GM12878 (cell line): ENCODE measurements around the gene NRG3. TPM values are rescaled to one million over a fixed set of nuclear protein-coding genes. Genes with fewer than 3 reads are reported as not detected.

Experiments used
- ATAC-seq: fragments of 200-7000 bp; cut with Tn5 transposase; 3 replicates; pipeline ENCODE4 v1.9.1; 2020; ENCODE audit warnings: mild to moderate bottlenecking, moderate library complexity
- BruUV-seq: library from RNA; stranded (reverse); fragments of 400-500 nt; replicated peaks from 2 replicates; lab custom pipeline; 2021; lab: Mats Ljungman, UMichigan
- CTCF ChIA-PET: fragments of 300-600 bp; sonication (Branson Sonifier 250); formaldehyde crosslinking; extraction: SDS; loops from one replicate; lab custom pipeline; 2021; ENCODE audit warnings: inconsistent platforms; lab: Yijun Ruan, JAX
- POLR2A ChIA-PET: fragments of 350-600 bp; formaldehyde crosslinking; extraction: SDS; loops from one replicate; lab custom pipeline; 2021; ENCODE audit warnings: inconsistent platforms; lab: Charles Lee
- RAD21 ChIA-PET: fragments of 300-600 bp; sonication (Branson Sonifier 250); formaldehyde crosslinking; loops from one replicate; lab custom pipeline; 2023; ENCODE audit warnings: antibody characterized with exemption; ENCODE audit not compliant: unreplicated experiment; lab: Charles Lee
- SMC1A ChIA-PET: fragments of 300-600 bp; sonication (Branson Sonifier 250); formaldehyde crosslinking; loops from one replicate; lab custom pipeline; 2023; ENCODE audit not compliant: unreplicated experiment, uncharacterized antibody; lab: Charles Lee
- DNase-seq: peaks from one replicate; pipeline ENCODE4 v3.0.0-alpha.2; 2011; ENCODE audit warnings: low read depth, low spot score
- FAIRE-seq: peaks from 3 replicates; lab custom pipeline; 2011; peaks lifted over from hg19 to GRCh38; lab: Jason Lieb, UNC
- H2AFZ ChIP-seq: 2 replicates; pipeline ENCODE4 v1.6.0; 2011; ENCODE audit warnings: low read depth, low read length, control low read depth; ENCODE audit not compliant: control insufficient read depth
- H3K27ac ChIP-seq: 2 replicates; pipeline ENCODE4 v1.5.1; 2011; ENCODE audit warnings: control low read depth; ENCODE audit not compliant: control insufficient read depth, insufficient read depth
- H3K27me3 ChIP-seq, 2 experiments: replicated peaks in 1 of 2; 2 replicates each; pipeline versions ENCODE4 v1.6.0 to v1.6.1; 2011; ENCODE audit warnings: low read length in 1 of 2; ENCODE audit not compliant: control insufficient read depth in 2 of 2, insufficient read depth in 2 of 2
- H3K36me3 ChIP-seq, 2 experiments: 2 replicates each; pipeline ENCODE4 v1.5.1; 2011; ENCODE audit warnings: low read length in 1 of 2; ENCODE audit not compliant: control insufficient read depth in 2 of 2, insufficient read depth in 2 of 2
- H3K4me1 ChIP-seq: 2 replicates; pipeline ENCODE4 v1.6.1; 2011; ENCODE audit warnings: mild to moderate bottlenecking, low read length, moderate library complexity, mixed read lengths; ENCODE audit not compliant: control insufficient read depth, insufficient read depth
- H3K4me2 ChIP-seq: 2 replicates; pipeline ENCODE4 v1.6.0; 2011; ENCODE audit warnings: control low read depth; ENCODE audit not compliant: control insufficient read depth, insufficient read depth
- H3K4me3 ChIP-seq: fragments of 200-600 bp; sonication (generic); 2 replicates; pipeline ENCODE4 v1.5.1; 2016
- H3K79me2 ChIP-seq: 2 replicates; pipeline ENCODE4 v1.6.0; 2011; ENCODE audit warnings: low read length; ENCODE audit not compliant: control insufficient read depth, insufficient read depth
- H3K9ac ChIP-seq: 2 replicates; pipeline ENCODE4 v1.8.0; 2011; ENCODE audit warnings: low read length, control low read depth, mixed read lengths; ENCODE audit not compliant: control insufficient read depth, insufficient read depth
- H3K9me3 ChIP-seq: replicated peaks from 3 replicates; pipeline ENCODE4 v1.5.1; 2011; ENCODE audit warnings: mild to moderate bottlenecking, low read length; ENCODE audit not compliant: control insufficient read depth, insufficient read depth
- H4K20me1 ChIP-seq: 2 replicates; pipeline ENCODE4 v1.6.0; 2011; ENCODE audit not compliant: control insufficient read depth, insufficient read depth
- ASH2L ChIP-seq: fragments of 300-600, 200-600 bp; sonication (generic); IDR thresholded peaks from 2 replicates; pipeline ENCODE4 v1.6.1; 2017; ENCODE audit warnings: low read depth, mild to moderate bottlenecking, borderline replicate concordance
- BMI1 ChIP-seq: fragments of 450-650 bp; IDR thresholded peaks from 2 replicates; pipeline ENCODE4 v1.6.1; 2016; ENCODE audit warnings: mild to moderate bottlenecking, moderate library complexity, borderline replicate concordance
- CBFB ChIP-seq: IDR thresholded peaks from 2 replicates; pipeline ENCODE4 v1.6.1; 2016; ENCODE audit warnings: antibody characterized with exemption, low read depth
- CHD4 ChIP-seq: fragments of 200-600 bp; sonication (generic); IDR thresholded peaks from 2 replicates; pipeline ENCODE4 v1.6.1; 2016; ENCODE audit warnings: mild to moderate bottlenecking
- CUX1 ChIP-seq: IDR thresholded peaks from 2 replicates; pipeline ENCODE4 v1.6.1; 2012; ENCODE audit warnings: improper control_type of control experiment, low read depth, low read length; ENCODE audit not compliant: insufficient replicate concordance
- HDAC6 ChIP-seq: fragments of 200-600 bp; sonication (generic); IDR thresholded peaks from one replicate; pipeline ENCODE4 v1.8.0; 2017; ENCODE audit warnings: antibody characterized with exemption; ENCODE audit not compliant: unreplicated experiment
- LARP7 ChIP-seq: fragments of 450-650 bp; IDR thresholded peaks from 2 replicates; pipeline ENCODE4 v1.6.1; 2017; ENCODE audit warnings: mild to moderate bottlenecking
- NFIC ChIP-seq: IDR thresholded peaks from 2 replicates; pipeline ENCODE4 v1.6.1; 2012; ENCODE audit warnings: low read depth, mild to moderate bottlenecking, inconsistent platforms, low read length, moderate library complexity
- POLR2AphosphoS5 ChIP-seq: IDR thresholded peaks from 2 replicates; pipeline ENCODE4 v1.6.1; 2011; ENCODE audit warnings: mild to moderate bottlenecking, low read length, inconsistent platforms
- RB1 ChIP-seq: fragments of 450-650 bp; formaldehyde crosslinking; IDR thresholded peaks from 2 replicates; pipeline ENCODE4 v1.6.1; 2017; ENCODE audit warnings: mild to moderate bottlenecking, borderline replicate concordance
- TAF1 ChIP-seq: IDR thresholded peaks from 2 replicates; pipeline ENCODE4 v1.6.1; 2011; ENCODE audit warnings: mild to moderate bottlenecking, low read depth, low read length, borderline replicate concordance
- ZZZ3 ChIP-seq: IDR thresholded peaks from 2 replicates; pipeline ENCODE4 v1.6.1; 2011; ENCODE audit warnings: low read depth; ENCODE audit not compliant: control insufficient read depth, insufficient read length
- WGBS: methylation state at CpG from one replicate; pipeline ENCODE4 v1.1.6; 2016; ENCODE audit warnings: low lambda C conversion rate; ENCODE audit not compliant: insufficient replicate concordance, insufficient coverage; ENCODE audit errors: missing lambda C conversion rate; 5-methylcytosine and 5-hydroxymethylcytosine counted together
- in situ Hi-C: fragments of 300-500 bp; cut with MboI; formaldehyde crosslinking; loops from 9 replicates; pipeline ENCODE4 v1.14.3; 2018; ENCODE audit warnings: mixed read lengths
- intact Hi-C: fragments of 100-400 bp; cut with micrococcal nuclease; formaldehyde crosslinking; loops from one replicate; pipeline ENCODE4 v1.14.2; 2022; ENCODE audit not compliant: unreplicated experiment
- polyA plus RNA-seq, 11 experiments: library from polyadenylated mRNA; depleted of rRNA in 4 of 11; unstranded in 6 of 11; stranded (reverse) in 5 of 11; fragments of >200 nt; fragmentation: Nextera tagmentation in 4 of 11; fragmentation: Illumina TruSeq in 1 of 11; extraction: Ambion mirVana in 4 of 11; extraction: Trizol in 1 of 11; gene quantifications; 1 replicate in 1 of 11; 2 replicates in 10 of 11; pipeline versions ENCODE4 v1.2.1 to v1.2.3, GENCODE V29; 2011 to 2016; ENCODE audit warnings: inconsistent platforms in 2 of 11, missing spikeins in 2 of 11, low read depth in 1 of 11
- total RNA-seq, 4 experiments: library from RNA; depleted of rRNA in 3 of 4; stranded (reverse); fragments of >200 nt in 3 of 4; fragmentation: Illumina TruSeq in 1 of 4; extraction: Trizol in 1 of 4; gene quantifications; 2 replicates each; pipeline versions ENCODE4 v1.2.1 to v1.2.3, GENCODE V29; 2013 to 2021

NRG3 gene
- total and polyA plus RNA-seq, 10 of the 15 experiments (the other 5 are each of a cell fraction or from before 2014, with no cell fraction given), result 0.03 to 0.41 (median 0.17) TPM; not detected in 3

- BruUV-seq, result no TSS peak
- intact Hi-C loops, result no loop called here
- ATAC-seq, result no peak
- Histone ChIP-seq H3K4me2 (no peak overlapping the region), H3K36me3 (no peaks in the 10 kb centered on the region), H4K20me1 (no peaks in the 10 kb centered on the region), H3K27me3 (no peaks in the 10 kb centered on the region), H3K9me3 (no peaks in the 10 kb centered on the region), H2AFZ (no peak overlapping the region), H3K27ac (no peak overlapping the region), H3K4me3 (no peak overlapping the region), H3K9ac (no peak overlapping the region), H3K79me2 (no peaks in the 10 kb centered on the region), H3K4me1 (no peaks in the 10 kb centered on the region)
- TF ChIP-seq CBFB (no peak), CHD4 (no peak), RB1 (no peak), ZZZ3 (no peak), BMI1 (no peak), NFIC (no peak), TAF1 (no peak), ASH2L (no peak)
- RAD21 ChIA-PET, result no interaction called here
- POLR2A ChIA-PET, result no interaction called here
- in situ Hi-C loops, result no loop called here
- CTCF ChIA-PET, result no interaction called here
- WGBS, result 43% methylated on average over 2 of the region's 2 CpGs
- DNase-seq, result no peak
- FAIRE-seq, result no peak
- SMC1A ChIA-PET, result no interaction called here
Measured at GRCh38 chr10:81944609-81945008, 69.6 kb downstream of the NRG3 start.

- intact Hi-C loops (no loop called here), in situ Hi-C loops (no loop called here)
- Histone ChIP-seq H4K20me1 (no peaks in the 10 kb centered on the region), H3K4me1 (no peaks in the 10 kb centered on the region), H3K36me3 (no peaks in the 10 kb centered on the region), H3K4me3 (no peak overlapping the region), H3K9me3 (no peaks in the 10 kb centered on the region), H3K4me2 (no peak overlapping the region), H3K27ac (no peak overlapping the region), H2AFZ (no peak overlapping the region), H3K79me2 (no peaks in the 10 kb centered on the region), H3K27me3 (no peaks in the 10 kb centered on the region), H3K9ac (no peak overlapping the region)
- FAIRE-seq, result no peak
- SMC1A ChIA-PET, result interaction anchor here (0.6 kb wide), 1 partner anchor 643 kb away, joined by 3 read pairs; no protein-coding TSS in a partner anchor
- TF ChIP-seq CBFB (no peak), HDAC6 (no peak), CUX1 (no peak), POLR2AphosphoS5 (no peak), LARP7 (no peak)
- BruUV-seq, result no TSS peak
- POLR2A ChIA-PET, result no interaction called here
- RAD21 ChIA-PET, result no interaction called here
- DNase-seq, result no peak
- CTCF ChIA-PET, result no interaction called here
- WGBS, result 11% methylated on average over 5 of the region's 5 CpGs
- no peak for ATAC-seq
Measured at GRCh38 chr10:81949283-81949682, 74.3 kb downstream of the NRG3 start.
